Natural killer cell (primary cell): ENCODE measurements around the gene CFL1. TPM values are rescaled to one million over a fixed set of nuclear protein-coding genes. Genes with fewer than 3 reads are reported as not detected.
A peak's percentile ranks its signal among the peaks of the same experiment; 100 is the strongest.

ENCODE experiments used
- ATAC-seq, 3 donors: fragments of 150-1000 bp in 2 of 3; fragments of 200-7000 bp in 1 of 3; cut with Tn5 transposase; 1 replicate in 1 of 3; 2 replicates in 2 of 3; pipeline ENCODE4 v1.10.0; 2021; ENCODE audit warnings: mild to moderate bottlenecking in 2 of 3, moderate library complexity in 2 of 3
- DNase-seq, 2 donors: peaks; one replicate each; pipeline versions ENCODE4 v3.0.0 to v3.0.0-alpha.2; 2013 to 2021; ENCODE audit warnings: mixed read lengths in 1 of 2
- H3K27ac ChIP-seq: one replicate; pipeline ENCODE4 v1.5.1; 2013; ENCODE audit warnings: mild to moderate bottlenecking, low read length
- H3K27me3 ChIP-seq: one replicate; pipeline ENCODE4 v1.6.1; 2013; ENCODE audit warnings: low read length; ENCODE audit not compliant: control insufficient read depth, insufficient read depth
- H3K36me3 ChIP-seq: one replicate; pipeline ENCODE4 v1.6.1; 2013; ENCODE audit warnings: low read length; ENCODE audit not compliant: control insufficient read depth, insufficient read depth
- H3K4me1 ChIP-seq: one replicate; pipeline ENCODE4 v1.6.1; 2013; ENCODE audit warnings: low read length; ENCODE audit not compliant: control insufficient read depth, insufficient read depth
- H3K4me3 ChIP-seq: one replicate; pipeline ENCODE4 v1.5.1; 2013; ENCODE audit warnings: low read length
- H3K9me3 ChIP-seq: one replicate; pipeline ENCODE4 v1.6.1; 2013; ENCODE audit warnings: low read length; ENCODE audit not compliant: control insufficient read depth, insufficient read depth
- H3K27ac Mint-ChIP-seq, 2 donors: one replicate each; pipeline ENCODE4 v1.8.0; 2022; ENCODE audit warnings: mild to moderate bottlenecking in 2 of 2, mixed read lengths in 2 of 2, moderate library complexity in 1 of 2
- H3K27me3 Mint-ChIP-seq, 2 donors: one replicate each; pipeline ENCODE4 v1.8.0; 2022; ENCODE audit warnings: low read depth in 2 of 2, mixed read lengths in 2 of 2
- H3K36me3 Mint-ChIP-seq: one replicate; pipeline ENCODE4 v1.8.0; 2022; ENCODE audit warnings: mixed read lengths
- H3K4me1 Mint-ChIP-seq, 2 donors: one replicate each; pipeline ENCODE4 v1.8.0; 2022; ENCODE audit warnings: mixed read lengths in 2 of 2
- H3K4me3 Mint-ChIP-seq: one replicate; pipeline ENCODE4 v1.8.0; 2022; ENCODE audit warnings: mild to moderate bottlenecking, moderate library complexity, mixed read lengths
- H3K9me3 Mint-ChIP-seq, 2 donors: one replicate each; pipeline ENCODE4 v1.8.0; 2022; ENCODE audit warnings: mixed read lengths in 2 of 2
- CTCF ChIP-seq: fragments of 200-600 bp; IDR thresholded peaks from one replicate; pipeline ENCODE4 v1.8.0; 2022; ENCODE audit warnings: antibody characterized with exemption
- WGBS: methylation state at CpG from one replicate; pipeline ENCODE4 v1.1.7; 2013; ENCODE audit warnings: missing lambda C conversion rate; ENCODE audit not compliant: insufficient coverage; 5-methylcytosine and 5-hydroxymethylcytosine counted together
- intact Hi-C: fragments of 100-400 bp; cut with micrococcal nuclease; formaldehyde crosslinking; loops from one replicate; pipeline ENCODE4 v1.14.2; 2022
- total RNA-seq, 4 donors: library from RNA; stranded (reverse); fragments of 120-200 nt in 1 of 4; gene quantifications; one replicate each; pipeline versions ENCODE4 v1.2.3 to v1.2.4, GENCODE V29; 2013 to 2022

Gene CFL1
- total RNA-seq, 3 donors from 2014 or later (not counting 1 experiment from before 2014, with no cell fraction given), result 1,035 to 1,220 (median 1,095) TPM

GRCh38 chr11:65896034-65896999, 38.3 kb upstream of the CFL1 start:
- Mint-ChIP-seq H3K27ac (peak overlapping the region in 1 of 2 donors; percentile 41), H3K4me3 (no peak overlapping the region), H3K36me3 (no peaks in the 10 kb centered on the region), H3K9me3 (no peaks in the 10 kb centered on the region), H3K4me1 (peaks cover 20 to 32% of the 10 kb centered on the region in 2 donors), H3K27me3 (peaks cover 0 to 2% of the 10 kb centered on the region in 2 donors)
- no peaks in the 10 kb centered on the region for H3K36me3 ChIP-seq
- DNase-seq (no peak), ATAC-seq (no peak)
- H3K4me3 ChIP-seq, result no peak overlapping the region
- H3K9me3 ChIP-seq, result no peaks in the 10 kb centered on the region
- no peak overlapping the region for H3K27ac ChIP-seq
- H3K27me3 ChIP-seq, result peaks cover 5% of the 10 kb centered on the region
- intact Hi-C loops, result no loop called here
- TF ChIP-seq CTCF, result no peak
- peaks cover 62% of the 10 kb centered on the region for H3K4me1 ChIP-seq
- 96% methylated on average over 14 of the region's 14 CpGs for WGBS

DNA sequence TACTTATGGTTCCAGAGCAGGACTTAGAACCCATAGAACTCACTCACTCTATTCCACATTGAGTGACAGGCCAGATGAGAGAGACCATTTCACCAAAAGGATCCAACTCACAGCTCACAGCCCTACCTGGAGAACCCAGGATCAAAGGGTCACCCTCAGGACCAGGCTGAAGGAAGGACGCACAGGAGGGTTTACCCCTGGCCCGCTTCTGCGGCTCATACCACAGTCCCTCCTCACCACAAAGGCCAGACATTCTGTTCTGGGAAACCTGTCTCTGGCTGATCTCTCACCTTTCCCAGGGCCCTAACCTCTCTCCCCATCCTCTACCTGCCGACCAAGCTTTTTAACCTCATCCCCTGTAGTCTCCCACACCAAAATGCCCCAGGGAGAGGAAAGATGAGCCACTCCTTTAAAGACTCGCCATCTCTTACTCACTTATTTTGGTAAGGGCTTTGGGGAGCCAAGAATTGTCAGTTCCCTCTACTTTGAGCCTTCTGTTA, 37.6 kb upstream of the CFL1 start:
- H3K4me3 Mint-ChIP-seq, result no peak overlapping the region

GRCh38 chr11:65894034-65894591, 36.1 kb upstream of the CFL1 start:
- H3K9me3 ChIP-seq, result no peaks in the 10 kb centered on the region
- Mint-ChIP-seq H3K4me1 (peaks cover 33 to 40% of the 10 kb centered on the region in 2 donors), H3K27ac (peak overlapping the region; percentile 88 to 96), H3K27me3 (peaks cover 0 to 2% of the 10 kb centered on the region in 2 donors), H3K4me3 (peak overlapping the region; percentile 88), H3K9me3 (no peaks in the 10 kb centered on the region), H3K36me3 (no peaks in the 10 kb centered on the region)
- peaks cover 58% of the 10 kb centered on the region for H3K4me1 ChIP-seq
- peak overlapping the region; percentile 71 for H3K27ac ChIP-seq
- H3K4me3 ChIP-seq, result peak overlapping the region; percentile 4
- no peaks in the 10 kb centered on the region for H3K36me3 ChIP-seq
- WGBS, result 7% methylated on average over 16 of the region's 16 CpGs
- DNase-seq, result peak in 1 of 2 donors; percentile 66
- ATAC-seq, result no peak
- intact Hi-C loops, result loop anchor here (5.0 kb wide), 1 partner anchor 68 kb away; the partner anchor contains the start of gene SART1
- TF ChIP-seq CTCF, result no peak
- peaks cover 2% of the 10 kb centered on the region for H3K27me3 ChIP-seq

More for the DNA sequence above, 37.6 kb upstream of the CFL1 start:
- H3K36me3 Mint-ChIP-seq, result no peaks in the 10 kb centered on the region
- intact Hi-C loops, result no loop called here
- H3K9me3 Mint-ChIP-seq, result no peaks in the 10 kb centered on the region
- peaks cover 20 to 31% of the 10 kb centered on the region in 2 donors for H3K4me1 Mint-ChIP-seq
- peaks cover 0 to 2% of the 10 kb centered on the region in 2 donors for H3K27me3 Mint-ChIP-seq
- 95% methylated on average over 4 of the region's 5 CpGs for WGBS
- Histone ChIP-seq H3K4me1 (peaks cover 57% of the 10 kb centered on the region), H3K36me3 (no peaks in the 10 kb centered on the region), H3K27me3 (peaks cover 5% of the 10 kb centered on the region), H3K9me3 (no peaks in the 10 kb centered on the region), H3K27ac (no peak overlapping the region), H3K4me3 (no peak overlapping the region)
- DNase-seq, result no peak
- ATAC-seq, result no peak
- peak overlapping the region in 1 of 2 donors; percentile 41 for H3K27ac Mint-ChIP-seq
- no peak for TF ChIP-seq CTCF
